ENCODE measurements around the gene LCOR.

Gene LCOR

GRCh38 chr10:97022616-97023015 lies 190.5 kb downstream of the LCOR start:
- no peak for TF ChIP-seq CTCF (IDR thresholded peaks at IDR 0.05; ENCODE audit: borderline replicate concordance, control extremely low read depth, extremely low read depth, insufficient read depth, missing control alignments)
- in situ Hi-C loops (cut with MboI; ENCODE audit: low sequenced_read_pairs, unreplicated experiment) = loop anchor here (10.0 to 25.0 kb wide), 2 partner anchors 385 to 628 kb away; no protein-coding TSS in a partner anchor
- no peak for DNase-seq (ENCODE audit: low spot score)

GRCh38 chr10:97023401-97024167 lies 191.5 kb downstream of the LCOR start:
- DNase-seq (ENCODE audit: low spot score) = no peak
- in situ Hi-C loops (cut with MboI; ENCODE audit: low sequenced_read_pairs, unreplicated experiment) = loop anchor here (10.0 to 25.0 kb wide), 2 partner anchors 386 to 629 kb away; no protein-coding TSS in a partner anchor
- TF ChIP-seq CTCF (IDR thresholded peaks at IDR 0.05; ENCODE audit: borderline replicate concordance, control extremely low read depth, extremely low read depth, insufficient read depth, missing control alignments) = no peak

- DNase-seq (ENCODE audit: low spot score) = no peak
- in situ Hi-C loops (cut with MboI; ENCODE audit: low sequenced_read_pairs, unreplicated experiment) = loop anchor here (10.0 to 25.0 kb wide), 2 partner anchors 387 to 630 kb away; no protein-coding TSS in a partner anchor
- TF ChIP-seq CTCF (IDR thresholded peaks at IDR 0.05; ENCODE audit: borderline replicate concordance, control extremely low read depth, extremely low read depth, insufficient read depth, missing control alignments) = no peak
Observed at GRCh38 chr10:97024168-97025073, 192.3 kb downstream of the LCOR start.

GRCh38 chr10:97025613-97026242 lies 193.6 kb downstream of the LCOR start:
- TF ChIP-seq CTCF (IDR thresholded peaks at IDR 0.05; ENCODE audit: borderline replicate concordance, control extremely low read depth, extremely low read depth, insufficient read depth, missing control alignments) = peak; percentile 63
- in situ Hi-C loops (cut with MboI; ENCODE audit: low sequenced_read_pairs, unreplicated experiment) = loop anchor here (10.0 kb wide), 1 partner anchor 631 kb away; no protein-coding TSS in a partner anchor
- DNase-seq (ENCODE audit: low spot score) = peak; percentile 70

GRCh38 chr10:97028126-97028831 lies 196.2 kb downstream of the LCOR start:
- no peak for TF ChIP-seq CTCF (IDR thresholded peaks at IDR 0.05; ENCODE audit: borderline replicate concordance, control extremely low read depth, extremely low read depth, insufficient read depth, missing control alignments)
- no peak for DNase-seq (ENCODE audit: low spot score)
- in situ Hi-C loops (cut with MboI; ENCODE audit: low sequenced_read_pairs, unreplicated experiment) = loop anchor here (10.0 kb wide), 1 partner anchor 633 kb away; no protein-coding TSS in a partner anchor

Measured in GM13976 (cell line).